Thyroid gland (tissue), 4 donors: ENCODE results near the gene ENOX1.

Source experiments
- POLR2A ChIP-seq, 2 donors: fragments of 450-650 bp; IDR thresholded peaks; one replicate each; pipeline ENCODE4 v1.6.1; 2017; ENCODE audit warnings: antibody characterized with exemption in 2 of 2, mild to moderate bottlenecking in 2 of 2, moderate library complexity in 1 of 2
- TF ChIP-seq, protein P1 (sequence below), 6 experiments: fragments of 200-600 bp in 3 of 6; fragments of 450-650 bp in 3 of 6; sonication (generic) in 3 of 6; IDR thresholded peaks; one replicate each; pipeline ENCODE4 v1.5.1; 2016 to 2019; ENCODE audit warnings: antibody characterized with exemption in 6 of 6, mild to moderate bottlenecking in 2 of 6, inconsistent platforms in 1 of 6, moderate library complexity in 1 of 6

DNA sequence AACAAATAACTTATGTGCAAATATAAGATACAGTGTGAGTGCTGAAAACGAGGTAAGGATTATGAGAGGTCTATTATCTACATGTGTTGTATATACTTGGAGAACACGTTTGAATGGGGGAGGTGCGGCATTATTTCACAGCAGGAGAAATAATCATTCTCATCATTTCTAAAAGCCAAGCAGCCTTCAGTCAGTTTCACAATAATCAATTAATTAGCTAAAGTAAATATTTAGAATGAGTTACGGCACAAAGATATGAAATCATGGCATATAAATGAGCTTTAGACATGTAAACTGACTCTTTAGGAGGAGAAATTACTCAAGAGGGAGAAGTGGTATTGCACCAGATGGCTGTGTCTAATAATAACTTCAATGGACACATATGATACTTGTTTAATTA, 396.8 kb downstream of the ENOX1 start:
- TF ChIP-seq POLR2A (IDR thresholded peaks at IDR 0.05), result no peak
- TF ChIP-seq, protein P1, sequence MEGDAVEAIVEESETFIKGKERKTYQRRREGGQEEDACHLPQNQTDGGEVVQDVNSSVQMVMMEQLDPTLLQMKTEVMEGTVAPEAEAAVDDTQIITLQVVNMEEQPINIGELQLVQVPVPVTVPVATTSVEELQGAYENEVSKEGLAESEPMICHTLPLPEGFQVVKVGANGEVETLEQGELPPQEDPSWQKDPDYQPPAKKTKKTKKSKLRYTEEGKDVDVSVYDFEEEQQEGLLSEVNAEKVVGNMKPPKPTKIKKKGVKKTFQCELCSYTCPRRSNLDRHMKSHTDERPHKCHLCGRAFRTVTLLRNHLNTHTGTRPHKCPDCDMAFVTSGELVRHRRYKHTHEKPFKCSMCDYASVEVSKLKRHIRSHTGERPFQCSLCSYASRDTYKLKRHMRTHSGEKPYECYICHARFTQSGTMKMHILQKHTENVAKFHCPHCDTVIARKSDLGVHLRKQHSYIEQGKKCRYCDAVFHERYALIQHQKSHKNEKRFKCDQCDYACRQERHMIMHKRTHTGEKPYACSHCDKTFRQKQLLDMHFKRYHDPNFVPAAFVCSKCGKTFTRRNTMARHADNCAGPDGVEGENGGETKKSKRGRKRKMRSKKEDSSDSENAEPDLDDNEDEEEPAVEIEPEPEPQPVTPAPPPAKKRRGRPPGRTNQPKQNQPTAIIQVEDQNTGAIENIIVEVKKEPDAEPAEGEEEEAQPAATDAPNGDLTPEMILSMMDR (IDR thresholded peaks at IDR 0.05), result no peak
